CD14-positive monocyte (primary cell): ENCODE measurements around the gene ADAT3. TPM values are rescaled to one million over a fixed set of nuclear protein-coding genes. Genes with fewer than 3 reads are reported as not detected.

Experiments
- DNase-seq, 3 donors: peaks; one replicate each; pipeline ENCODE4 v3.0.0-alpha.2; 2011 to 2022
- H2AFZ ChIP-seq: 2 replicates; pipeline ENCODE4 v1.6.0; 2012; ENCODE audit warnings: mild to moderate bottlenecking, low read depth, low read length, inconsistent platforms; ENCODE audit not compliant: insufficient read depth, poor library complexity, severe bottlenecking
- H3K27ac ChIP-seq, 2 donors: 1 replicate in 1 of 2; 2 replicates in 1 of 2; pipeline ENCODE4 v1.5.1; 2012 to 2013; ENCODE audit warnings: low read length in 2 of 2, control low read depth in 1 of 2, inconsistent platforms in 1 of 2, low read depth in 1 of 2, mild to moderate bottlenecking in 1 of 2
- H3K27me3 ChIP-seq, 2 donors: one replicate each; pipeline versions ENCODE4 v1.6.0 to v1.6.1; 2011 to 2013; ENCODE audit warnings: low read length in 2 of 2; ENCODE audit not compliant: control insufficient read depth in 2 of 2, insufficient read depth in 2 of 2
- H3K36me3 ChIP-seq, 2 donors: replicated peaks in 1 of 2; 1 replicate in 1 of 2; 2 replicates in 1 of 2; pipeline versions ENCODE4 v1.5.1 to v1.6.1; 2012 to 2013; ENCODE audit warnings: low read length in 2 of 2, control low read depth in 1 of 2, inconsistent platforms in 1 of 2, mild to moderate bottlenecking in 1 of 2; ENCODE audit not compliant: insufficient read depth in 2 of 2, control insufficient read depth in 1 of 2
- H3K4me1 ChIP-seq, 2 donors: 1 replicate in 1 of 2; 2 replicates in 1 of 2; pipeline versions ENCODE4 v1.5.1 to v1.6.1; 2012 to 2013; ENCODE audit warnings: low read length in 2 of 2, control low read depth in 1 of 2, inconsistent platforms in 1 of 2, mild to moderate bottlenecking in 1 of 2, moderate library complexity in 1 of 2; ENCODE audit not compliant: insufficient read depth in 2 of 2, control insufficient read depth in 1 of 2
- H3K4me2 ChIP-seq: replicated peaks from 2 replicates; pipeline ENCODE3; 2012; ENCODE audit warnings: low read length, moderate library complexity, mild to moderate bottlenecking; ENCODE audit not compliant: poor library complexity, severe bottlenecking; ENCODE audit errors: extremely low read depth
- H3K4me3 ChIP-seq, 3 experiments: fragments of 200-600 bp in 1 of 3; sonication (generic) in 1 of 3; replicated peaks in 1 of 3; 1 replicate in 2 of 3; 2 replicates in 1 of 3; pipeline ENCODE4 v1.5.1; 2011 to 2013; ENCODE audit warnings: low read length in 3 of 3, mild to moderate bottlenecking in 3 of 3, control low read depth in 2 of 3, low read depth in 2 of 3, inconsistent platforms in 1 of 3, moderate library complexity in 1 of 3
- H3K79me2 ChIP-seq: 2 replicates; pipeline ENCODE4 v1.6.0; 2012; ENCODE audit warnings: mild to moderate bottlenecking, control low read depth, inconsistent platforms, low read length, moderate library complexity; ENCODE audit not compliant: insufficient read depth
- H3K9ac ChIP-seq: 2 replicates; pipeline ENCODE4 v1.6.0; 2017; ENCODE audit warnings: low read length, mild to moderate bottlenecking; ENCODE audit not compliant: insufficient read depth, poor library complexity, severe bottlenecking
- H3K9me3 ChIP-seq, 2 donors: replicated peaks in 1 of 2; 1 replicate in 1 of 2; 2 replicates in 1 of 2; pipeline versions ENCODE4 v1.5.1 to v1.6.1; 2012 to 2013; ENCODE audit warnings: low read length in 2 of 2, control low read depth in 1 of 2; ENCODE audit not compliant: control insufficient read depth in 1 of 2, insufficient read depth in 1 of 2
- H4K20me1 ChIP-seq: 2 replicates; pipeline ENCODE4 v1.6.0; 2012; ENCODE audit warnings: mild to moderate bottlenecking, low read length, control low read depth, moderate library complexity; ENCODE audit not compliant: insufficient read depth
- H3K27ac Mint-ChIP-seq, 7 donors: one replicate each; pipeline ENCODE4 v1.8.0; 2020; ENCODE audit warnings: mild to moderate bottlenecking in 7 of 7, mixed read lengths in 7 of 7, moderate library complexity in 6 of 7, inconsistent platforms in 2 of 7
- H3K27me3 Mint-ChIP-seq, 3 donors: one replicate each; pipeline ENCODE4 v1.8.0; 2021 to 2022; ENCODE audit warnings: low read depth in 3 of 3, mild to moderate bottlenecking in 3 of 3, mixed read lengths in 3 of 3, moderate library complexity in 3 of 3, inconsistent platforms in 1 of 3
- H3K36me3 Mint-ChIP-seq, 2 donors: one replicate each; pipeline ENCODE4 v1.8.0; 2020; ENCODE audit warnings: mixed read lengths in 2 of 2, inconsistent platforms in 1 of 2, mild to moderate bottlenecking in 1 of 2
- H3K4me1 Mint-ChIP-seq: one replicate; pipeline ENCODE4 v1.8.0; 2020; ENCODE audit warnings: mild to moderate bottlenecking, mixed read lengths
- H3K4me3 Mint-ChIP-seq, 2 donors: one replicate each; pipeline ENCODE4 v1.8.0; 2020; ENCODE audit warnings: mild to moderate bottlenecking in 2 of 2, mixed read lengths in 2 of 2, moderate library complexity in 1 of 2
- H3K9me3 Mint-ChIP-seq, 7 donors: one replicate each; pipeline ENCODE4 v1.8.0; 2020 to 2022; ENCODE audit warnings: mixed read lengths in 7 of 7, mild to moderate bottlenecking in 6 of 7, moderate library complexity in 6 of 7, inconsistent platforms in 2 of 7
- CTCF ChIP-seq: fragments of 200-600 bp; IDR thresholded peaks from one replicate; pipeline ENCODE4 v1.8.0; 2022; ENCODE audit warnings: antibody characterized with exemption, mild to moderate bottlenecking
- WGBS: methylation state at CpG from one replicate; pipeline ENCODE4 v1.1.5; 2013; ENCODE audit warnings: missing lambda C conversion rate; ENCODE audit not compliant: insufficient coverage; 5-methylcytosine and 5-hydroxymethylcytosine counted together
- intact Hi-C, 2 donors: fragments of 100-400 bp; cut with micrococcal nuclease; formaldehyde crosslinking; loops; one replicate each; pipeline versions ENCODE4 v1.15.0 to v1.15.1; 2023
- polyA plus RNA-seq, 3 donors: library from polyadenylated mRNA; depleted of rRNA in 1 of 3; unstranded in 2 of 3; stranded (reverse) in 1 of 3; fragments of 300-500 nt in 2 of 3; fragments of >200 nt in 1 of 3; fragmentation: Illumina TruSeq in 2 of 3; gene quantifications; 1 replicate in 2 of 3; 2 replicates in 1 of 3; pipeline ENCODE4 v1.2.3, GENCODE V29; 2012 to 2021

Gene ADAT3
- polyA plus RNA-seq, 3 donors = 2.7 to 3.2 (median 3.1) TPM

DNA sequence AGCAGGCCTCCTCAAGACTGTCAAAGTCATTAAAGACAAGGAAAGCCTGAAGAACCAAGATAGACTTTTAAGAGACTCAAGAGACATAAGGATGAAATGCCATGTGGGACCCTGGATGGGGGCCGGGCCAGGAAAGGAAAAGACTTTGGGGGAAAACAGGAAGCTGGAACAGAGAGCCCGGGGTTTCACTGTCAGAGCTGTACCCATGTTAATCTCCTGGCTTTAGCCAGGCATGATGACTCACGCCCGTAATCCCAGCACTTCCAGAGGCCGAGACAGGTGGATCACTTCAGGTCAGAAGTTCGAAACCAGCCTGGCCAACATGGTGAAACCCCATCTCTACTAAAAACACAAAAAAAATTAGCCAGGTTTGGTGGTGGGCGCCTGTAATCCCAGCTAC is 36.2 kb upstream of the ADAT3 start:
- no peak overlapping the region for H3K4me2 ChIP-seq
- WGBS = 88% methylated on average over 5 of the region's 7 CpGs

DNA sequence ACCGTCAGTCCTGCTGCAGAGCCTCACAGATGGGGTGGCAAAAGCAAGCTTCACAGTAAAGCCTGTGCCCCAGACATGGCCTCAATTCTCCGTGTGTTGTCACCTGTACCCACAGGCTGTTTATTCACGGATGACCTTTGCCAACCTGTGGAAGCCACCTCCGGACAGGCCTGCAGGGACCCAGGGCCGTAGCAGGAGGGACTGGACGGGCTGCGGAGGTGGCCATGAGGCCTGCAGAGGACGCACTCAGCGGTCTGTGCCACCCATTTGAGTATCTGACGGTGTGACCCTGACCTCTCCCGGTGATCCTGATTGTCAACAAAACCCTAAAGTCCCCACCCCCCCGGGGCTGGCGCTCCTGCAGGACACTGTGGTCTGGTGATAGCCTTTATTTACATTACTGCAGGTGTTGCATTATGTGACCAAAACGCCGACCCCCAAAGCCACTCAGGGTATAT is 34.0 kb upstream of the ADAT3 start:
- H3K9me3 ChIP-seq = no peaks in the 10 kb centered on the region
- H3K79me2 ChIP-seq = peaks cover 66% of the 10 kb centered on the region
- no peak for DNase-seq
- peak overlapping the region in 1 of 7 donors; percentile 68 for H3K27ac Mint-ChIP-seq
- peaks cover 14 to 27% of the 10 kb centered on the region in 2 donors for H3K36me3 ChIP-seq
- H3K4me3 ChIP-seq = no peak overlapping the region
- no peak overlapping the region for H3K9ac ChIP-seq
- H4K20me1 ChIP-seq = peaks cover 52% of the 10 kb centered on the region
- intact Hi-C loops = no loop called here
- peaks cover 19% of the 10 kb centered on the region for H3K4me1 Mint-ChIP-seq
- no peak overlapping the region for H3K4me2 ChIP-seq
- no peak overlapping the region for H3K27ac ChIP-seq
- no peaks in the 10 kb centered on the region for H3K27me3 Mint-ChIP-seq
- no peak overlapping the region for H2AFZ ChIP-seq
- no peaks in the 10 kb centered on the region for H3K27me3 ChIP-seq
- peaks cover 21 to 25% of the 10 kb centered on the region in 2 donors for H3K4me1 ChIP-seq
- H3K9me3 Mint-ChIP-seq = no peaks in the 10 kb centered on the region
- peaks cover 7 to 24% of the 10 kb centered on the region in 2 donors for H3K36me3 Mint-ChIP-seq
- no peak overlapping the region for H3K4me3 Mint-ChIP-seq
- no peak for TF ChIP-seq CTCF
- WGBS = 96% methylated on average over 13 of the region's 15 CpGs

More for the DNA sequence above, 36.2 kb upstream of the ADAT3 start:
- no peak for DNase-seq
- Mint-ChIP-seq H3K27me3 (no peaks in the 10 kb centered on the region), H3K9me3 (no peaks in the 10 kb centered on the region), H3K27ac (no peak overlapping the region), H3K4me3 (no peak overlapping the region), H3K4me1 (peaks cover 13% of the 10 kb centered on the region), H3K36me3 (peaks cover 5 to 24% of the 10 kb centered on the region in 2 donors)
- Histone ChIP-seq H3K4me1 (peaks cover 17 to 18% of the 10 kb centered on the region in 2 donors), H3K36me3 (peaks cover 14 to 27% of the 10 kb centered on the region in 2 donors), H3K27me3 (no peaks in the 10 kb centered on the region), H2AFZ (no peak overlapping the region), H3K27ac (no peak overlapping the region), H3K79me2 (peaks cover 54% of the 10 kb centered on the region), H3K9ac (no peak overlapping the region), H3K4me3 (no peak overlapping the region), H3K9me3 (no peaks in the 10 kb centered on the region), H4K20me1 (peaks cover 34% of the 10 kb centered on the region)
- intact Hi-C loops = no loop called here
- TF ChIP-seq CTCF = no peak
